ENCODE measurements around the gene TOB1. TPM values are rescaled to one million over a fixed set of nuclear protein-coding genes. Genes with fewer than 3 reads are reported as not detected.

The TOB1 gene
- total and polyA plus RNA-seq, 2 experiments from 2014 or later = 12.1 to 46.9 TPM

GRCh38 chr17:50891577-50891989 is 25.4 kb upstream of the TOB1 start (continued):
- TF ChIP-seq EZH2 (IDR thresholded peaks at IDR 0.05; ENCODE audit: low read depth, unreplicated experiment) (no peak), REST (IDR thresholded peaks at IDR 0.05; ENCODE audit: unreplicated experiment) (no peak), CTCF (conservative IDR thresholded peaks at IDR 0.05; ENCODE audit: low read depth in 2 of 2) (no peak), STAT1 (IDR thresholded peaks at IDR 0.05; ENCODE audit: unreplicated experiment) (no peak), CREB1 (CRISPR knock-in tag; IDR thresholded peaks at IDR 0.05; ENCODE audit: low read depth) (no peak), POLR2AphosphoS5 (IDR thresholded peaks at IDR 0.05; ENCODE audit: low read depth) (no peak)

- Histone ChIP-seq H3K4me2 (no peak overlapping the region), H3K27me3 (ENCODE audit: insufficient read depth) (no peaks in the 10 kb centered on the region), H3F3A (replicated peaks; ENCODE audit: low read depth) (0 out of 2 replicates have a peak, but pooled peaks cover 3% of the 10 kb centered on the region), H3K79me2 (replicated peaks; ENCODE audit: insufficient read depth) (no peaks in the 10 kb centered on the region), H3K9me2 (ENCODE audit: insufficient read depth) (no peaks in the 10 kb centered on the region), H3K36me3 (ENCODE audit: insufficient read depth) (no peaks in the 10 kb centered on the region), H2AFZ (peak overlapping the region; percentile 11; the same call in 1 of the 2 replicates), H3K27ac (ENCODE audit: low read depth) (no peak overlapping the region), H3K4me3 (no peak overlapping the region), H4K20me1 (replicated peaks; ENCODE audit: insufficient read depth) (no peaks in the 10 kb centered on the region), H3K4me1 (ENCODE audit: insufficient read depth) (peaks cover 25% of the 10 kb centered on the region)
- Mint-ChIP-seq H3K9me3 (no peaks in the 10 kb centered on the region; the same call in 2 of the 3 replicates), H3K27me3 (ENCODE audit: insufficient read depth, low read depth, poor library complexity) (peaks cover 9% of the 10 kb centered on the region), H3K4me1 (peaks cover 39% of the 10 kb centered on the region), H3K36me3 (ENCODE audit: low read depth) (no peaks in the 10 kb centered on the region), H3K27ac (peak overlapping the region; percentile 42; the same call in 1 of the 2 replicates), H3K4me3 (no peak overlapping the region)
- ATAC-seq = peak; percentile 8; the same call in 1 of the 3 replicates
- no peak for DNase-seq (ENCODE audit: low spot score)
- no peak for TF ChIP-seq ZNF331 (CRISPR knock-in tag; IDR thresholded peaks at IDR 0.05; ENCODE audit: low read depth)
- TF ChIP-seq ZNF462 (CRISPR knock-in tag; IDR thresholded peaks at IDR 0.05) = no peak
- no peak for TF ChIP-seq STAT1 (IDR thresholded peaks at IDR 0.05; ENCODE audit: unreplicated experiment)
- no peak for TF ChIP-seq CREB1 (CRISPR knock-in tag; IDR thresholded peaks at IDR 0.05; ENCODE audit: low read depth)
- TF ChIP-seq ZNF114 (CRISPR knock-in tag; IDR thresholded peaks at IDR 0.05) = no peak
- no peak for TF ChIP-seq JUNB (IDR thresholded peaks at IDR 0.05; ENCODE audit: unreplicated experiment)
- no peak for TF ChIP-seq NANOG (IDR thresholded peaks at IDR 0.05; ENCODE audit: borderline replicate concordance)
These were observed 24.7 kb upstream of the TOB1 start for GRCh38 chr17:50890675-50891516.
